GM23338 (cell line): Measurements from ENCODE around the gene APMAP. TPM values are rescaled to one million over a fixed set of nuclear protein-coding genes. Genes with fewer than 3 reads are reported as not detected.

Experiments
- ATAC-seq: fragments of 200-7000 bp; cut with Tn5 transposase; 3 replicates; pipeline ENCODE4 v1.9.1; 2020
- DNase-seq: peaks from one replicate; pipeline ENCODE4 v3.0.0-alpha.2; 2015; ENCODE audit warnings: low spot score
- H2AFZ ChIP-seq: fragments of 200-600 bp; sonication (generic); 2 replicates; pipeline ENCODE4 v1.8.0; 2016; ENCODE audit warnings: antibody characterized with exemption, mild to moderate bottlenecking, moderate library complexity
- H3F3A ChIP-seq: fragments of 200-600 bp; sonication (generic); replicated peaks from 2 replicates; pipeline ENCODE4 v1.8.0; 2017; ENCODE audit warnings: antibody characterized with exemption, mixed run types, low read depth
- H3K27ac ChIP-seq: fragments of 200-600 bp; sonication (generic); 2 replicates; pipeline ENCODE4 v1.6.1; 2016; ENCODE audit warnings: low read depth
- H3K27me3 ChIP-seq: fragments of 200-600 bp; sonication (generic); 2 replicates; pipeline ENCODE4 v1.8.0; 2016; ENCODE audit warnings: mild to moderate bottlenecking, mixed run types, moderate library complexity; ENCODE audit not compliant: insufficient read depth
- H3K36me3 ChIP-seq: fragments of 200-600 bp; sonication (generic); 2 replicates; pipeline ENCODE4 v1.8.0; 2016; ENCODE audit warnings: mild to moderate bottlenecking; ENCODE audit not compliant: insufficient read depth
- H3K4me1 ChIP-seq: fragments of 200-600 bp; sonication (generic); 2 replicates; pipeline ENCODE4 v1.8.0; 2016; ENCODE audit warnings: mild to moderate bottlenecking, moderate library complexity; ENCODE audit not compliant: insufficient read depth
- H3K4me2 ChIP-seq: fragments of 200-600 bp; sonication (generic); 2 replicates; pipeline ENCODE4 v1.7.1; 2017; ENCODE audit warnings: mixed run types
- H3K4me3 ChIP-seq: fragments of 200-600 bp; sonication (generic); 2 replicates; pipeline ENCODE4 v1.6.1; 2016; ENCODE audit warnings: mixed run types
- H3K79me2 ChIP-seq: fragments of 200-600 bp; sonication (generic); replicated peaks from 2 replicates; pipeline ENCODE4 v1.8.0; 2017; ENCODE audit warnings: mild to moderate bottlenecking; ENCODE audit not compliant: insufficient read depth
- H3K9me2 ChIP-seq: fragments of 200-600 bp; sonication (generic); 2 replicates; pipeline ENCODE4 v1.8.0; 2017; ENCODE audit not compliant: insufficient read depth
- H4K20me1 ChIP-seq: fragments of 200-600 bp; sonication (generic); replicated peaks from 2 replicates; pipeline ENCODE4 v1.8.0; 2017; ENCODE audit warnings: mild to moderate bottlenecking; ENCODE audit not compliant: insufficient read depth
- H3K27ac Mint-ChIP-seq: 2 replicates; pipeline ENCODE4 v1.8.0; 2020; ENCODE audit warnings: inconsistent platforms, mild to moderate bottlenecking, moderate library complexity, mixed read lengths
- H3K27me3 Mint-ChIP-seq: 3 replicates; pipeline ENCODE4 v1.8.0; 2022; ENCODE audit warnings: low read depth, mild to moderate bottlenecking, moderate library complexity, mixed read lengths, inconsistent platforms; ENCODE audit not compliant: insufficient read depth, poor library complexity
- H3K36me3 Mint-ChIP-seq: 3 replicates; pipeline ENCODE4 v1.8.0; 2021; ENCODE audit warnings: low read depth, mild to moderate bottlenecking, inconsistent platforms, moderate library complexity, mixed read lengths
- H3K4me1 Mint-ChIP-seq: 3 replicates; pipeline ENCODE4 v1.8.0; 2020; ENCODE audit warnings: mild to moderate bottlenecking, inconsistent platforms, mixed read lengths
- H3K4me3 Mint-ChIP-seq: 3 replicates; pipeline ENCODE4 v1.8.0; 2021; ENCODE audit warnings: moderate library complexity, mild to moderate bottlenecking, inconsistent platforms, mixed read lengths
- H3K9me3 Mint-ChIP-seq: 3 replicates; pipeline ENCODE4 v1.8.0; 2020; ENCODE audit warnings: moderate library complexity, mild to moderate bottlenecking, inconsistent platforms, mixed read lengths
- CREB1 ChIP-seq: fragments of 250-450 bp; sonication (Bioruptor Pico); IDR thresholded peaks from 2 replicates; pipeline ENCODE4 v1.5.0; 2020; ENCODE audit warnings: low read depth, mild to moderate bottlenecking, moderate library complexity
- JUNB ChIP-seq: IDR thresholded peaks from one replicate; pipeline ENCODE4 v1.6.1; 2016; ENCODE audit warnings: antibody characterized with exemption; ENCODE audit not compliant: unreplicated experiment
- STAT1 ChIP-seq: IDR thresholded peaks from one replicate; pipeline ENCODE4 v1.6.1; 2016; ENCODE audit warnings: antibody characterized with exemption; ENCODE audit not compliant: unreplicated experiment
- ZNF114 ChIP-seq: fragments of 250-450 bp; sonication (Bioruptor Pico); IDR thresholded peaks from 2 replicates; pipeline ENCODE4 v1.5.0; 2020; ENCODE audit warnings: mild to moderate bottlenecking, moderate library complexity
- ZNF331 ChIP-seq: fragments of 250-450 bp; sonication (Bioruptor Pico); IDR thresholded peaks from 2 replicates; pipeline ENCODE4 v1.5.0; 2020; ENCODE audit warnings: low read depth, mild to moderate bottlenecking, moderate library complexity
- polyA plus RNA-seq: library from polyadenylated mRNA; unstranded; fragments of >200 nt; fragmentation: Nextera tagmentation; extraction: Ambion mirVana; gene quantifications from 2 replicates; pipeline ENCODE4 v1.2.1, GENCODE V29; 2016
- total RNA-seq: library from RNA; depleted of rRNA; stranded (reverse); fragments of >200 nt; shearing (Covaris generic); gene quantifications from 2 replicates; pipeline ENCODE4 v1.2.3, GENCODE V29; 2014
- TF ChIP-seq, protein P1 (sequence below): fragments of 250-450 bp; sonication (Bioruptor Pico); IDR thresholded peaks from 2 replicates; pipeline ENCODE4 v1.5.0; 2020; ENCODE audit warnings: mild to moderate bottlenecking, moderate library complexity
- TF ChIP-seq, protein P2 (sequence below): IDR thresholded peaks from 2 replicates; pipeline ENCODE4 v1.6.1; 2016; ENCODE audit warnings: antibody characterized with exemption

APMAP gene
- total and polyA plus RNA-seq, 2 experiments from 2014 or later: 31.7 to 72.3 TPM

DNA sequence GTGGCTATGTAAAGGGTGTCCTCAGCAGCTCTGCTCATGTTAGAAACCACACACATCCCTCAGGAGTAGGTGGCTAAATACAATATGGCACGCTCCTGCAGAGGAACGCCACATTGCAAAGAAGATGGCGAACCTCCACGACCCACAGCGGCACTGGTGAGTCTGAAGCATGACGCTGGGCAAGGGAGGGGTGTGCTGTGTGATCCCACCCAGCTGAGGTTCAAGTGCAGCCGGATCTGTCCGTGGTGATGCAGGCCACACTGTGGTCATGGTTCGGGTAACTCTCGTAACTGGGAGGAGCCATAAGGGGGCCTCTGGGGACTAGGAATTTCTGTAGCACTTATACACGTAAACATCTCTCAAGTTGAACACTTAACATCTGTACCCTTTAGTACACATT, 23.4 kb upstream of the APMAP start (continued):
- TF ChIP-seq, protein P1, sequence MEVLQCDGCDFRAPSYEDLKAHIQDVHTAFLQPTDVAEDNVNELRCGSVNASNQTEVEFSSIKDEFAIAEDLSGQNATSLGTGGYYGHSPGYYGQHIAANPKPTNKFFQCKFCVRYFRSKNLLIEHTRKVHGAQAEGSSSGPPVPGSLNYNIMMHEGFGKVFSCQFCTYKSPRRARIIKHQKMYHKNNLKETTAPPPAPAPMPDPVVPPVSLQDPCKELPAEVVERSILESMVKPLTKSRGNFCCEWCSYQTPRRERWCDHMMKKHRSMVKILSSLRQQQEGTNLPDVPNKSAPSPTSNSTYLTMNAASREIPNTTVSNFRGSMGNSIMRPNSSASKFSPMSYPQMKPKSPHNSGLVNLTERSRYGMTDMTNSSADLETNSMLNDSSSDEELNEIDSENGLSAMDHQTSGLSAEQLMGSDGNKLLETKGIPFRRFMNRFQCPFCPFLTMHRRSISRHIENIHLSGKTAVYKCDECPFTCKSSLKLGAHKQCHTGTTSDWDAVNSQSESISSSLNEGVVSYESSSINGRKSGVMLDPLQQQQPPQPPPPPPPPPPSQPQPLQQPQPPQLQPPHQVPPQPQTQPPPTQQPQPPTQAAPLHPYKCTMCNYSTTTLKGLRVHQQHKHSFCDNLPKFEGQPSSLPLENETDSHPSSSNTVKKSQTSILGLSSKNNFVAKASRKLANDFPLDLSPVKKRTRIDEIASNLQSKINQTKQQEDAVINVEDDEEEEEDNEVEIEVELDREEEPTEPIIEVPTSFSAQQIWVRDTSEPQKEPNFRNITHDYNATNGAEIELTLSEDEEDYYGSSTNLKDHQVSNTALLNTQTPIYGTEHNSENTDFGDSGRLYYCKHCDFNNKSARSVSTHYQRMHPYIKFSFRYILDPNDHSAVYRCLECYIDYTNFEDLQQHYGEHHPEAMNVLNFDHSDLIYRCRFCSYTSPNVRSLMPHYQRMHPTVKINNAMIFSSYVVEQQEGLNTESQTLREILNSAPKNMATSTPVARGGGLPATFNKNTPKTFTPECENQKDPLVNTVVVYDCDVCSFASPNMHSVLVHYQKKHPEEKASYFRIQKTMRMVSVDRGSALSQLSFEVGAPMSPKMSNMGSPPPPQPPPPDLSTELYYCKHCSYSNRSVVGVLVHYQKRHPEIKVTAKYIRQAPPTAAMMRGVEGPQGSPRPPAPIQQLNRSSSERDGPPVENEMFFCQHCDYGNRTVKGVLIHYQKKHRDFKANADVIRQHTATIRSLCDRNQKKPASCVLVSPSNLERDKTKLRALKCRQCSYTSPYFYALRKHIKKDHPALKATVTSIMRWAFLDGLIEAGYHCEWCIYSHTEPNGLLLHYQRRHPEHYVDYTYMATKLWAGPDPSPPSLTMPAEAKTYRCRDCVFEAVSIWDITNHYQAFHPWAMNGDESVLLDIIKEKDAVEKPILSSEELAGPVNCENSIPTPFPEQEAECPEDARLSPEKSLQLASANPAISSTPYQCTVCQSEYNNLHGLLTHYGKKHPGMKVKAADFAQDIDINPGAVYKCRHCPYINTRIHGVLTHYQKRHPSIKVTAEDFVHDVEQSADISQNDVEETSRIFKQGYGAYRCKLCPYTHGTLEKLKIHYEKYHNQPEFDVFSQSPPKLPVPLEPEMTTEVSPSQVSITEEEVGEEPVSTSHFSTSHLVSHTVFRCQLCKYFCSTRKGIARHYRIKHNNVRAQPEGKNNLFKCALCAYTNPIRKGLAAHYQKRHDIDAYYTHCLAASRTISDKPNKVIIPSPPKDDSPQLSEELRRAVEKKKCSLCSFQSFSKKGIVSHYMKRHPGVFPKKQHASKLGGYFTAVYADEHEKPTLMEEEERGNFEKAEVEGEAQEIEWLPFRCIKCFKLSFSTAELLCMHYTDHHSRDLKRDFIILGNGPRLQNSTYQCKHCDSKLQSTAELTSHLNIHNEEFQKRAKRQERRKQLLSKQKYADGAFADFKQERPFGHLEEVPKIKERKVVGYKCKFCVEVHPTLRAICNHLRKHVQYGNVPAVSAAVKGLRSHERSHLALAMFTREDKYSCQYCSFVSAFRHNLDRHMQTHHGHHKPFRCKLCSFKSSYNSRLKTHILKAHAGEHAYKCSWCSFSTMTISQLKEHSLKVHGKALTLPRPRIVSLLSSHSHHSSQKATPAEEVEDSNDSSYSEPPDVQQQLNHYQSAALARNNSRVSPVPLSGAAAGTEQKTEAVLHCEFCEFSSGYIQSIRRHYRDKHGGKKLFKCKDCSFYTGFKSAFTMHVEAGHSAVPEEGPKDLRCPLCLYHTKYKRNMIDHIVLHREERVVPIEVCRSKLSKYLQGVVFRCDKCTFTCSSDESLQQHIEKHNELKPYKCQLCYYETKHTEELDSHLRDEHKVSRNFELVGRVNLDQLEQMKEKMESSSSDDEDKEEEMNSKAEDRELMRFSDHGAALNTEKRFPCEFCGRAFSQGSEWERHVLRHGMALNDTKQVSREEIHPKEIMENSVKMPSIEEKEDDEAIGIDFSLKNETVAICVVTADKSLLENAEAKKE: no peak

DNA sequence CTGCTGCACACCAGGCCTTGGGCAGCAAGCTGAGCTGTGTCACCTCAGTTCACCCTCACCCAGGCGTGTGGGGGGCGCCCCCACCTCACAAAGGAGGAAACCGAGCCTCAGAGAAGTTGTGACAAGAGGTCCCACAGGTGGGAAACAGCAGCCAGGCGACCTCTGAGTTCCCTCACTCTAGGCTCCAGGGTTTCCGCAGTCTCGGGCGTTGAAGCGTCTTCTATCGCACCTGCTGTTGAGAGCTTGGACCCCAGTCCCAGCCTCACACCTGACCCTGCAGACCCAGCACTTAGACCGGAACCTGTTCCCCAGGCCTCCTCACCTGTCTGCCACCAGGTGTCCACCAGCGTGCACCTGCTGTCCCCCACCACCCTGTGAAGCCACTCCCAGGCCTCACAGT, 22.3 kb upstream of the APMAP start:
- no peaks in the 10 kb centered on the region for H3K36me3 ChIP-seq
- ATAC-seq (no peak), DNase-seq (no peak)
- H3F3A ChIP-seq: no peaks in the 10 kb centered on the region
- no peak overlapping the region for H3K27ac ChIP-seq
- no peaks in the 10 kb centered on the region for H3K9me2 ChIP-seq
- Mint-ChIP-seq H3K27me3 (peaks cover 2% of the 10 kb centered on the region), H3K36me3 (no peaks in the 10 kb centered on the region), H3K4me1 (peaks cover 19% of the 10 kb centered on the region), H3K9me3 (no peaks in the 10 kb centered on the region), H3K4me3 (no peak overlapping the region), H3K27ac (no peak overlapping the region)
- no peak overlapping the region for H3K4me2 ChIP-seq
- no peaks in the 10 kb centered on the region for H4K20me1 ChIP-seq
- H3K79me2 ChIP-seq: no peaks in the 10 kb centered on the region
- no peak overlapping the region for H2AFZ ChIP-seq
- no peak overlapping the region for H3K4me3 ChIP-seq
- no peaks in the 10 kb centered on the region; the same call in 1 of the 2 replicates for H3K4me1 ChIP-seq
- no peaks in the 10 kb centered on the region for H3K27me3 ChIP-seq
- TF ChIP-seq JUNB (no peak), ZNF331 (CRISPR knock-in tag) (no peak), ZNF114 (CRISPR knock-in tag) (no peak), STAT1 (no peak), CREB1 (CRISPR knock-in tag) (no peak)
- TF ChIP-seq, protein P1: no peak
- TF ChIP-seq, protein P2, sequence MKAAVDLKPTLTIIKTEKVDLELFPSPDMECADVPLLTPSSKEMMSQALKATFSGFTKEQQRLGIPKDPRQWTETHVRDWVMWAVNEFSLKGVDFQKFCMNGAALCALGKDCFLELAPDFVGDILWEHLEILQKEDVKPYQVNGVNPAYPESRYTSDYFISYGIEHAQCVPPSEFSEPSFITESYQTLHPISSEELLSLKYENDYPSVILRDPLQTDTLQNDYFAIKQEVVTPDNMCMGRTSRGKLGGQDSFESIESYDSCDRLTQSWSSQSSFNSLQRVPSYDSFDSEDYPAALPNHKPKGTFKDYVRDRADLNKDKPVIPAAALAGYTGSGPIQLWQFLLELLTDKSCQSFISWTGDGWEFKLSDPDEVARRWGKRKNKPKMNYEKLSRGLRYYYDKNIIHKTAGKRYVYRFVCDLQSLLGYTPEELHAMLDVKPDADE: no peak
